NCI-H1092 treated with DMSO at 0.1 percent for 48 hours (cell line): ENCODE results near the gene FDX1.
"Not testable (repeated sequence)": the region's sequence is repeated elsewhere in the genome, so short reads cannot be mapped to it uniquely, and the experiment has no call there.

Experiments used
- DNase-seq: peaks from one replicate; lab custom pipeline; 2025; lab: John Stamatoyannopoulos, UW

Gene FDX1

GRCh38 chr11:110429731-110430266 lies at the start of gene FDX1:
TSS of gene FDX1 (plus strand) at chr11:110429948. CDS start at chr11:110430121, 173 bp downstream.
- peak; percentile 95 for DNase-seq

- no peak for DNase-seq
These were observed 48.7 kb upstream of the FDX1 start for GRCh38 chr11:110380836-110381622.

- DNase-seq = not testable (repeated sequence)
These were observed 41.5 kb upstream of the FDX1 start for GRCh38 chr11:110388231-110388630.

GRCh38 chr11:110389965-110390364 lies 39.8 kb upstream of the FDX1 start:
- no peak for DNase-seq

GRCh38 chr11:110392056-110392455 lies 37.7 kb upstream of the FDX1 start:
- no peak for DNase-seq

GRCh38 chr11:110397668-110398286 lies 32.0 kb upstream of the FDX1 start:
- DNase-seq = not testable (repeated sequence)

GRCh38 chr11:110403585-110403984 lies 26.2 kb upstream of the FDX1 start:
- DNase-seq = not testable (repeated sequence)

GRCh38 chr11:110405636-110406035 lies 24.1 kb upstream of the FDX1 start:
- DNase-seq = not testable (repeated sequence)

GRCh38 chr11:110407315-110407714 lies 22.4 kb upstream of the FDX1 start:
- no peak for DNase-seq

GRCh38 chr11:110409174-110409573 lies 20.6 kb upstream of the FDX1 start:
- no peak for DNase-seq

GRCh38 chr11:110410651-110411050 lies 19.1 kb upstream of the FDX1 start:
- DNase-seq = no peak

GRCh38 chr11:110415081-110415480 lies 14.7 kb upstream of the FDX1 start:
- DNase-seq = no peak

GRCh38 chr11:110421658-110422057 lies 8.1 kb upstream of the FDX1 start:
- DNase-seq = not testable (repeated sequence)

- DNase-seq = no peak
These were observed 7.3 kb upstream of the FDX1 start for GRCh38 chr11:110422306-110422905.

- no peak for DNase-seq
These were observed 4.8 kb upstream of the FDX1 start for GRCh38 chr11:110424775-110425444.

- no peak for DNase-seq
These were observed 3.8 kb upstream of the FDX1 start for GRCh38 chr11:110425751-110426545.

GRCh38 chr11:110428040-110428439 lies 1.7 kb upstream of the FDX1 start:
- no peak for DNase-seq

- no peak for DNase-seq
These were observed 605 bp upstream of the FDX1 start for GRCh38 chr11:110428956-110429730.

- peak; percentile 58 for DNase-seq
These were observed 711 bp downstream of the FDX1 start for GRCh38 chr11:110430267-110431050.
